Immature natural killer cell (primary cell): ENCODE measurements around the gene SF1. TPM values are rescaled to one million over a fixed set of nuclear protein-coding genes. Genes with fewer than 3 reads are reported as not detected.
"Not testable (repeated sequence)": the region's sequence is repeated elsewhere in the genome, so short reads cannot be mapped to it uniquely, and the experiment has no call there.

Experiments used
- DNase-seq, 3 donors: peaks; one replicate each; pipeline ENCODE4 v3.0.0; 2022; ENCODE audit warnings: mixed read lengths in 1 of 3
- H3K27ac Mint-ChIP-seq, 6 donors: one replicate each; pipeline ENCODE4 v1.8.0; 2020; ENCODE audit warnings: mixed read lengths in 6 of 6, mild to moderate bottlenecking in 5 of 6, inconsistent platforms in 4 of 6, moderate library complexity in 3 of 6
- H3K27me3 Mint-ChIP-seq, 3 donors: one replicate each; pipeline ENCODE4 v1.8.0; 2020 to 2021; ENCODE audit warnings: low read depth in 3 of 3, mild to moderate bottlenecking in 3 of 3, mixed read lengths in 3 of 3, moderate library complexity in 3 of 3, inconsistent platforms in 1 of 3
- H3K36me3 Mint-ChIP-seq, 3 donors: one replicate each; pipeline ENCODE4 v1.8.0; 2020; ENCODE audit warnings: mixed read lengths in 3 of 3, inconsistent platforms in 2 of 3, mild to moderate bottlenecking in 2 of 3
- H3K4me1 Mint-ChIP-seq, 2 donors: one replicate each; pipeline ENCODE4 v1.8.0; 2020; ENCODE audit warnings: inconsistent platforms in 2 of 2, mild to moderate bottlenecking in 2 of 2, mixed read lengths in 2 of 2, moderate library complexity in 1 of 2
- H3K4me3 Mint-ChIP-seq, 5 donors: one replicate each; pipeline ENCODE4 v1.8.0; 2020; ENCODE audit warnings: mild to moderate bottlenecking in 5 of 5, mixed read lengths in 5 of 5, inconsistent platforms in 3 of 5, moderate library complexity in 3 of 5
- H3K9me3 Mint-ChIP-seq, 6 donors: one replicate each; pipeline ENCODE4 v1.8.0; 2020; ENCODE audit warnings: mild to moderate bottlenecking in 6 of 6, mixed read lengths in 6 of 6, inconsistent platforms in 4 of 6, moderate library complexity in 3 of 6
- polyA plus RNA-seq, 3 donors: library from polyadenylated mRNA; unstranded; fragments of 300-500 nt; fragmentation: Illumina TruSeq; gene quantifications; one replicate each; pipeline ENCODE4 v1.2.3, GENCODE V29; 2021

SF1 gene
- polyA plus RNA-seq = 100 to 1,000 TPM in 1 of 3 donors, 10 to 100 TPM in 2; 51.1 to 142 (median 56.3) TPM

DNA sequence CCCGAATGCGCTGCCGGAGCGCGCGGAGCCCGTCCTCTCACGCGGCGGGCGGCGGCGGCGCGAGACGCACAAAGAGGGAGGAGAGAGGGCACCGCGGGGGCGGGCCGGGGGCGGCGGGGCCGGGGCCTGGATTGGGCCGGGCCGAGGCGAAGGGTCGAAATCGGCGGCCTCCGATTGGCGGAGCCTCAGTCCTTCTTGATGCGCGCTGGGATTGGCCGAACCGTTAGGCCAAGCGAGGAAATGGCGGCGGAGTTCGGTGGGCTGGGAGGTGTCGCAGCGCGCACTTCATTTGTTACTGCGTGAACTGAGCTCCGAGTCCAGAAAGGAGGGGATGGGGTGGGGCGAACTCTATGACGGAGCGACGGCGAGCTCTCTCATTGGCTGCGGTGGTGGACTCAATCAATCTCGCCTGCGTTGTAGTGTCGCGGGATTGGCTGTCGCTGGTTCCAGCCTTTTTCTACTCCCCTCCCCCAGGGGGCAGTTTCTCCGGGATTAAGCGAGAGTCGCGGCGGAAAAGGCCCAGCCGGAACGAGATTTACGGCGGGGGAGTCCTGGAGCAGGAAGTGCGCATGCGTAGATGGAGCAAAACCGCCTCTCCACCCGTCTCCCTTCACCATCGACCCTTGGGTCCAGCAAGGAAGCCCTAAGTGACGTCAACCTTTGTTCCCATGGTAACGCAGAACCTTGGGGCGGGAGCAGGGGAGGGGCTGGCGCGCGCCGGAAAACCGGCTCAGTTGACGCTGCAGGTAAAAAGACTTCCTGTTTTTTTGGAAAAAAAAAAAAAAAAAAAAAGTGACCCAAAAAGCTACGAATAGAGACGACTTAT lies at the start of gene SF1:
SF1 (minus strand) TSS at position 70 of the 826 bp plus-strand sequence. CDS start 150 bp downstream, outside the sequence.
- Mint-ChIP-seq H3K4me1 (peaks cover 42 to 57% of the 10 kb centered on the region in 2 donors), H3K36me3 (peaks cover 8 to 30% (median 26%) of the 10 kb centered on the region in 3 donors), H3K4me3 (peak within 1 kb of the TSS; percentile 89 to 97 (median 94)), H3K9me3 (no peaks in the 10 kb centered on the region), H3K27ac (peak within 1 kb of the TSS; percentile 98 to 100 (median 99)), H3K27me3 (peaks cover 20 to 29% (median 20%) of the 10 kb centered on the region in 3 donors)
- DNase-seq = peak; percentile 100

GRCh38 chr11:64827451-64827839 lies 49.1 kb upstream of the SF1 start:
- H3K4me1 Mint-ChIP-seq = no peaks in the 10 kb centered on the region
- H3K4me3 Mint-ChIP-seq = no peak overlapping the region

DNA sequence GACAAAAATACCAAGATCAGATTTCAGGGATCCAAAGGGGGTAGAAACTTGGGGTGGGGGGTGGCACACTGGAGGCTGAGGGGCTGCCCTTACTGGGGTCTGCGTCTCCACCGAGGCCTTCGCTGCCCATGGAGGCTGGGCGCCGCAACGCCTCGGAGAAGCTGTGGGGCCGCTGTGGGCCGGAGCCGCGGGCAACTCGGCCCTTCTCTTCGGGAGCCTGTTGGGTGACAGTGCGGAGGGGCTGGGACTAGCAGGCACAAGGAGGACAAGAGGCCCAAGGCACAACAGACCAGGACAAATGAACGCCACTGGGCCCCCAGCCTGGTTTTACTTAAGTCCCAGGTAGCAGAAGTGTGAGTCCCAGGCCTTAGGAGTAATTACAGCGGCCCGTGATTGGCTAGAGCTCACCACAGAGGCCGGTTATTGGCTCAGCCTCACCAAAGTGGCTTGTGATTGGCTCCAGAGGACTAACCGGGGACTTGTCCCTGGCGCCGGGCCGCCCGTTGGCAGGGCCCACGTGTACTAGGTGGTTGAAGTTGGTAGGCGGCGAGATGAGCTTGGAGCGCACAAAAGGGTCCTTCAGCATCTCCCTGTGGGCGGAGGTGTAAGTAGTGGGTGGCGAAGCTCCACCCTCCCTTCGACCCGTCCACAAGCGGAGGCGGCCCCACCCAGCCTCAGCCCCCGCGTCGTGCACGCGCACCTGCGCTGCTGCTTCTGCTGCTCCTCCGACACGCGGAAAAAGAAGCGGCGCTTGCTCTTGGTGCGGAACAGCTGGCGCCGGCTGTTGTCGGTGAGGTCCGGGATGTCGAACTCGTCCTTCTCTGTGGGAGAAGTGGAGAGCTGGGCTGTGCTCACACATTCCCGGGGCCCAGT lies 48.5 kb upstream of the SF1 start:
- peaks cover 0 to 5% (median 1%) of the 10 kb centered on the region in 3 donors for H3K36me3 Mint-ChIP-seq
- H3K9me3 Mint-ChIP-seq = no peaks in the 10 kb centered on the region
- H3K27ac Mint-ChIP-seq = no peak overlapping the region
- H3K4me1 Mint-ChIP-seq = no peaks in the 10 kb centered on the region
- peaks cover 0 to 3% (median 2%) of the 10 kb centered on the region in 3 donors for H3K27me3 Mint-ChIP-seq
- no peak for DNase-seq
- H3K4me3 Mint-ChIP-seq = no peak overlapping the region

More at GRCh38 chr11:64827451-64827839, 49.1 kb upstream of the SF1 start:
- no peak overlapping the region for H3K27ac Mint-ChIP-seq
- DNase-seq = no peak
- peaks cover 0 to 6% (median 3%) of the 10 kb centered on the region in 3 donors for H3K36me3 Mint-ChIP-seq
- peaks cover 0 to 3% (median 2%) of the 10 kb centered on the region in 3 donors for H3K27me3 Mint-ChIP-seq
- no peaks in the 10 kb centered on the region for H3K9me3 Mint-ChIP-seq

GRCh38 chr11:64826062-64826461 lies 47.7 kb upstream of the SF1 start:
- H3K9me3 Mint-ChIP-seq = no peaks in the 10 kb centered on the region
- no peak overlapping the region for H3K27ac Mint-ChIP-seq
- peaks cover 0 to 3% (median 0%) of the 10 kb centered on the region in 3 donors for H3K36me3 Mint-ChIP-seq
- no peak overlapping the region for H3K4me3 Mint-ChIP-seq
- peaks cover 0 to 3% (median 2%) of the 10 kb centered on the region in 3 donors for H3K27me3 Mint-ChIP-seq
- H3K4me1 Mint-ChIP-seq = no peaks in the 10 kb centered on the region
- no peak for DNase-seq

DNA sequence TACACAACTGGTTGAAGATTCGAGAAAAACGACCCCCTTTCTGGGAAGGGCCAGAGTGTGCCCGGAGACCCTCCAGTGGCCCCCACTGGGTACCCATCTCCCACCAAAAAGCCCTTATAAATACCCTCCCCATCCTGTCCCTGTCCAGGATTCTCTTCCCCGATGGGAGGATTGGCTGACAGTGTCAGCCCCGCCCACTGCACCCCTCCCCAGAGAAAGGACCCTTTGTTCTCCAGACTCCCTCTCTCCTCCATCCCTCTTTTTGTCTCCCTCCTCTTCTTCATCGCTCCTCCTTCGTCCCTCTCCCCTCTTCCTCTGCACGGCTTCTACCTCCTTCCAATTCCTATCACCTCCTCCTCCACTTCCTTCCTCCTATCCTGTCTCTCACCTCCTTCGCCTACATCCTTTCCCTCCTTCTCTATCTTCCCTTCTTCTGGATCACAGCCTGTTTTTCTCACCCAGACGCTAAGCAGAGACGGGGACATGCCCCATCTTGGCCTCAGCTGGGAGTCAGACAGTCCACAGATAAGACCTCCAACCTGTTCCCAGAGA lies 45.3 kb upstream of the SF1 start:
- H3K27ac Mint-ChIP-seq = no peak overlapping the region
- peaks cover 0 to 2% (median 1%) of the 10 kb centered on the region in 3 donors for H3K27me3 Mint-ChIP-seq

DNA sequence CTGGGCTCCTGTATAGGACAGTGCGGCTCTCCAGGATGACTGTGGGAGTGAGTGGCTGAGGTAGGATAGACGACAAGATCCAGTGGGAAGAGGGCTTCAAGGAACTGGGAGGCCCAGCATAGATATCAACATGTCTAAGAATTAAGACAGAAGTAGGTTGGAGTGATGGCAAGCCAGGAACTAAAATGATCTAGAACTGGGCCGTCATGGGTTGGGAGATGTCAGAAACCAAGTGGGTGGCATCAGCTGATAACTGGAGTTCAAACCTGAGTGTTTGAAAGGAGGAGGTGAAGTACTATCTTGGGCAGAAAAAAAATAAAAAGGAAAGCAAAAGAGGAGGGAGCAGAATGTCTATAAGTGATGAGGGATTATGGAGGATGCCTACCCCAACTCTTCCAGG lies 39.1 kb upstream of the SF1 start:
- Mint-ChIP-seq H3K9me3 (no peaks in the 10 kb centered on the region), H3K27me3 (peaks cover 0 to 5% (median 2%) of the 10 kb centered on the region in 3 donors), H3K27ac (peak overlapping the region in 1 of 6 donors; percentile 3), H3K4me3 (no peak overlapping the region), H3K36me3 (no peaks in the 10 kb centered on the region), H3K4me1 (no peaks in the 10 kb centered on the region)
- DNase-seq = no peak

More for the DNA sequence above, 45.3 kb upstream of the SF1 start:
- no peaks in the 10 kb centered on the region for H3K9me3 Mint-ChIP-seq
- peaks cover 0 to 3% (median 0%) of the 10 kb centered on the region in 3 donors for H3K36me3 Mint-ChIP-seq
- no peaks in the 10 kb centered on the region for H3K4me1 Mint-ChIP-seq
- no peak for DNase-seq
- no peak overlapping the region for H3K4me3 Mint-ChIP-seq

GRCh38 chr11:64815433-64815832 lies 37.1 kb upstream of the SF1 start:
- not testable (repeated sequence) for H3K9me3 Mint-ChIP-seq, H3K27me3 Mint-ChIP-seq, H3K36me3 Mint-ChIP-seq, DNase-seq, H3K27ac Mint-ChIP-seq, H3K4me3 Mint-ChIP-seq, H3K4me1 Mint-ChIP-seq

GRCh38 chr11:64814712-64815187 lies 36.4 kb upstream of the SF1 start:
- H3K36me3 Mint-ChIP-seq = no peaks in the 10 kb centered on the region

GRCh38 chr11:64813826-64814225 lies 35.5 kb upstream of the SF1 start:
- Mint-ChIP-seq H3K4me1 (peaks cover 17% of the 10 kb centered on the region in 2 donors), H3K36me3 (no peaks in the 10 kb centered on the region), H3K27me3 (peaks cover 0 to 5% (median 3%) of the 10 kb centered on the region in 3 donors), H3K27ac (peak overlapping the region in 1 of 6 donors; percentile 23), H3K4me3 (no peak overlapping the region), H3K9me3 (no peaks in the 10 kb centered on the region)
- no peak for DNase-seq

More at GRCh38 chr11:64814712-64815187, 36.4 kb upstream of the SF1 start:
- peaks cover 10 to 11% of the 10 kb centered on the region in 2 donors for H3K4me1 Mint-ChIP-seq
- no peak overlapping the region for H3K4me3 Mint-ChIP-seq
- peaks cover 0 to 5% (median 3%) of the 10 kb centered on the region in 3 donors for H3K27me3 Mint-ChIP-seq
- H3K27ac Mint-ChIP-seq = no peak overlapping the region
- DNase-seq = no peak
- H3K9me3 Mint-ChIP-seq = no peaks in the 10 kb centered on the region

- peaks cover 0 to 6% (median 6%) of the 10 kb centered on the region in 3 donors for H3K36me3 Mint-ChIP-seq
- H3K4me3 Mint-ChIP-seq = peak overlapping the region; percentile 90 to 96 (median 93)
- H3K27ac Mint-ChIP-seq = peak overlapping the region; percentile 85 to 94 (median 92)
- no peaks in the 10 kb centered on the region for H3K9me3 Mint-ChIP-seq
- peak in 2 of 3 donors; percentile 62 to 63 for DNase-seq
- H3K27me3 Mint-ChIP-seq = peaks cover 0 to 5% (median 3%) of the 10 kb centered on the region in 3 donors
- H3K4me1 Mint-ChIP-seq = peaks cover 17% of the 10 kb centered on the region in 2 donors
These were observed 32.5 kb upstream of the SF1 start for GRCh38 chr11:64810891-64811272.

DNA sequence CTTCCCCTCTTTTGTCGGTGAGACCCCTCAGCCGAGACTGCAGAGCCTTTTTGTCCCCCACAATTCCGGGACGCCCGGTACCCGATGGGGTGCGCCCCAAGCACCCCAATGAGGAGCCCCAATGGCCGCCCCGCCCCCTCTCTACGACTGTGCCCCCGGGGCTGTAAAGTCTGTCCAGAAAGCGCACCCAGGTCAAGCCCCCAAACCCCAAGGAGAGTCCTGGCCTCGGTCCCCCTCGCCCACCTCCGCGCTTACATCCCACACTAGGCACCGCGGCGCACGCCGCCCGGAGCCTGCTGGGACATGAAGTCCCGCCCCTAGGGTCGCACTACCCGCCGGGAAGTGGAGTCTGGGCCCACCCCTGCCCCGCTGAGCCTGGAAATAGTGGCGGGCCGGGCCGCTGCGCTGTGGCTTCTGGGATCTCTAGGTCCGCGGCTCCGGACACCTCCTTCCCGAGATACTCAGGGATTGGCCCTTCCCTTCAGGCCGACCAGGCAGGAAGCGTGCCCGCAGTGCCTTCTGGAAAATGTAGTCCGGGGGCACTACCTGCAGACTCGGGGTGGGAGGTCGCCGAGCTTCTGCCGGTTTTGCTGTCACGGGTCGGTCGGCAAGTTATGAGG lies 32.0 kb upstream of the SF1 start, which contains the start of gene MEN1:
MEN1 (minus strand) TSS at position 281 of the 620 bp plus-strand sequence. CDS start 442 bp downstream, outside the sequence.
- H3K36me3 Mint-ChIP-seq = peaks cover 0 to 6% (median 6%) of the 10 kb centered on the region in 3 donors
- H3K4me1 Mint-ChIP-seq = peaks cover 17% of the 10 kb centered on the region in 2 donors
- H3K9me3 Mint-ChIP-seq = no peaks in the 10 kb centered on the region
- H3K27me3 Mint-ChIP-seq = peaks cover 0 to 4% (median 3%) of the 10 kb centered on the region in 3 donors
- H3K27ac Mint-ChIP-seq = peak within 1 kb of the TSS; percentile 85 to 94 (median 92)
- peak within 1 kb of the TSS; percentile 90 to 96 (median 93) for H3K4me3 Mint-ChIP-seq
- peak; percentile 72 to 74 (median 73) for DNase-seq

DNA sequence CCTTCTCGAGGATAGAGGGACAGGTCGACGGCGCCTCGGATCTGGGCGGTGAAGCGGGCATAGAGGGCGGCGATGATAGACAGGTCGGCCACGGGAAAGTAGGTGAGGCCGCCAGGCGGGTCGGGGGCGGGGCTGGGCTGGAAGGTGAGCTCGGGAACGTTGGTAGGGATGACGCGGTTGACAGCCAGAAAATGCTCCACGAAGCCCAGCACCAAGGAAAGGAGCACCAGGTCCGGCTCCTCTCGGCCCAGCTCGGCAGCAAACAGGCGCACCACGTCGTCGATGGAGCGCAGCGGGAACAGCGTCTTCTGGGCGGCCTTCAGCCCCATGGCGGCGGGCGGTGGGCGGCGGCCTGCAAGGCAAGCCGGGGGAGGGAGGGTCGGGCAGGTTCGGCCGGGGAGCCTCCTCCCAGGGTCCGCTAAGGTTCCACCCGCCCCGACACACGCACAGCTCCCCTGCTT lies 31.5 kb upstream of the SF1 start:
- Mint-ChIP-seq H3K9me3 (no peaks in the 10 kb centered on the region), H3K27ac (peak overlapping the region in 5 of 6 donors; percentile 71 to 94 (median 93)), H3K36me3 (peaks cover 0 to 6% (median 6%) of the 10 kb centered on the region in 3 donors), H3K4me1 (peaks cover 17% of the 10 kb centered on the region in 2 donors), H3K4me3 (peak overlapping the region; percentile 90 to 96 (median 93)), H3K27me3 (peaks cover 0 to 4% (median 3%) of the 10 kb centered on the region in 3 donors)
- no peak for DNase-seq
